Left colon (tissue), 2 donors: ENCODE results near the gene UPF1. TPM values are rescaled to one million over a fixed set of nuclear protein-coding genes. Genes with fewer than 3 reads are reported as not detected.
"Not testable (repeated sequence)": the region's sequence is repeated elsewhere in the genome, so short reads cannot be mapped to it uniquely, and the experiment has no call there.

Source experiments
- ATAC-seq: fragments of 200-7000 bp; cut with Tn5 transposase; one replicate; pipeline ENCODE4 v1.9.1; 2020; ENCODE audit warnings: mild to moderate bottlenecking, moderate library complexity
- DNase-seq, 2 donors: peaks; one replicate each; pipeline ENCODE4 v3.0.0-alpha.2; 2020
- intact Hi-C, 2 donors: fragments of 100-400 bp; cut with DNase I in 1 of 2; cut with micrococcal nuclease in 1 of 2; formaldehyde crosslinking; loops; one replicate each; pipeline versions ENCODE4 v1.11.2 to v1.14.0; 2022; cut with DNase I, micrococcal nuclease
- total RNA-seq, 2 donors: library from RNA; stranded (reverse); fragmentation: NEBNext Ultra II Directional; extraction: Animal tissue kit (Norgen Biotek cat#: 25700); gene quantifications; one replicate each; pipeline ENCODE4 v1.2.1, GENCODE V29; 2021
- donor health status: DM: no; HTN: no; CAD: no.
- donor health status: DM: yes; HTN: yes; CAD: no.

The UPF1 gene
- total RNA-seq, 2 donors from 2014 or later, result 67.6 to 81.8 TPM

GRCh38 chr19:18901491-18901890 is 69.7 kb downstream of the UPF1 start:
- intact Hi-C loops, result no loop called here
- no peak for ATAC-seq
- no peak for DNase-seq

DNA sequence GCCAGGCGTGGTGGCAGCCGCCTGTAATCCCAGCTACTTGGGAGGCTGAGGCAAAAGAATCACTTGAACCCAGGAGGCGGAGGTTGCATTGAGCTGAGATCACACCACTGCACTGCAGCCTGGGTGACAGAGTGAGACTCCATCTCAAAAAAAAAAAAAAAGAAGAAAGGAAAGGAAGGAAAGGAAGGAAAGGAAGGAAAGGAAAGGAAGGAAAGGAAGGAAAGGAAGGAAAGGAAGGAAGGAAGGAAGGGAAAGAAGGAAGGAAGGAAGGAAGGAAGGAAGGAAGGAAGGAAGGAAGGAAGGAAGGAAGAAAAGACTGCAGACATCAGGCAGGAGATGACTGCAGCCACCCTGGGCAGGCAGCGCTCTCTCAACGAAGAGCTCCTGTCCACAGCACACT is 70.8 kb downstream of the UPF1 start:
- intact Hi-C loops, DNase-seq, ATAC-seq: not testable (repeated sequence)

DNA sequence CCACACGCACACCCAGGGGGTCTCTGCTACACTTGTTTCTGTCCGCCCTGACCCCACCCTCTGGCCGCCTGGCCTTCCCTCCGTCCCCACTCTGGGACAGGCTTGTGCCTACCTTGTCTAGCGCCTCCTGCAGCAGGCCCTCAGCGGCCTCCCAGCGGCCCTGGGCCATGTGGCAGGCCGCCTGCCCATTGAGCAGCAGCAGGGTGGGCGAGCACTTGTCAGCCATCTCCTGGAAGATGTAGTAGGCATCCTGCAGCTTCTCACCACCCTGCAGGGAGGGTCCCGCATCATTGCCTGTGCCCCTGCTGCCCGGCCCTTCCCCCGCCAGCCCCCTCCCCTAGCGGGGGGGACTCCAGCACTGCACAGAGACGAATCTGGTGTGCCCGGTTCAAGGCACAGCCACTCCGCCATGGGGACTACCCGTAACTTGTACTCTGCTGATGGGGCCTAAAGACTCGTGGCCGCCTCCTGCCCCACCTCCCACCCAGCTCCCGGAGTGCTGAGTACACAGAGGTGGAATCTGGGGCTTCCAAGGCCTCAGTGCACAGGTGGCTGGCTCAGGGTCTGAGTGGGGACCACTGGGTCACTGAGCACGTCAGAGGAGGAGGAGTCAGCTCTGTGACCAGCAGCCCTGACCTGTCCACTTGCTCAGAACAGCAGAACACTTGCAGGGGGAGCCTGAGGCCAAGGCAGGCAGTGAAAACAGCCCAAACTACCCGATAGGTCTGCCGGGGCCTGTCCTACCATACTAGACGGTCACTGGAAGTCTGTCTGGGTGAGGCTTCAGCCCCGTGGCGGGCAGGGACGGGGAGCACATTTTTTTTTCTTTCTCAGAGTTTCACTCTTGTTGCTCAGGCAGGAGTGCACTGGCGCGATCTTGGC is 71.6 kb downstream of the UPF1 start:
- ATAC-seq (no peak), DNase-seq (no peak)
- intact Hi-C loops, result no loop called here

- intact Hi-C loops, result no loop called here
- no peak for ATAC-seq
- no peak for DNase-seq
These were observed 72.7 kb downstream of the UPF1 start for GRCh38 chr19:18904334-18905057.

- no peak for ATAC-seq
- intact Hi-C loops, result no loop called here
- no peak for DNase-seq
These were observed 73.3 kb downstream of the UPF1 start for GRCh38 chr19:18905058-18905456.

GRCh38 chr19:18905513-18906236 is 73.9 kb downstream of the UPF1 start:
- DNase-seq, result no peak
- intact Hi-C loops, result no loop called here
- no peak for ATAC-seq

DNA sequence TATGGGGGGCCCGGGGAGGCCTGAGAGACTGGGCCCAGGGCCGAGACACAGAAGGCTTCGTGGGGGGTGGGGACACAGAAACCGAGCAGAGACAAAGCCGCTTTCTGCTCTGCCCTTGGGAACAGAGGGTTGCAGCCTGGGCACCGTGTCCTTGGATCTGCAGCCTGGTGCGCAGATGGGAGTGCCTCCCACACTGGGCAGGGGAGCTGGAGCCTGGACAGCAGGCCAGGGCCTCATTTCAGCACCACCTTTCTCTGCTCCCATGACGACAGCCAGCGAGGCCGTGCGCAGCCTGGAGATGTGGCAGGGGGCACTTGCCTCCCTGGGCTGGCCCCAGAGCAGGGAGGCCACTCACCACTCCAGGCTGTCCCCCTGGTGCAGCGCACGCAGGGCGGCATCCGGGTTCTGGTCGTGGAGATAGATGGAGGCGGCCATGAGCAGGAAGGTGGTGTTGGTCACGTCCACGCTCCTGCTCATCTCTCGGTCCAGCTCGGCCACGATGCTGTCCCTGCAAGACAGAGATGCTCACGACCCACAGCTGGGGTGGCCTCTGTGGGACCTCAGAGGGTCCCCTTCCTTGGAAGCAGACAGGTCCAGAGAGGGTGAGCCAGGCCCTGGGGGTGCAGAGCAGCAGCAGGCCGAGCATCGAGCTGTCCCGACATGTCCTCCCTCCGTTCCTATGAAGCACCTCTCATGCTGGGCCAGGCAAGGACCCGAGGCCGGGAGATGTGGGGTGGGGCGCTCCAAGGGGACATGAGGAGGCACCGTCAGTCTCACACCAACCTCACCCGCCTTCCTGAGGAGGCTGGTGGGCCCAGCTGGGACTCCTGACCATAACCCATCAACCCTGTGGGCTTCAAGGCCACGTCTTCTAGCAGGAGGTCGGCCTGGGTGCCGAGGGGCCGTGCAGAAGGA is 75.1 kb downstream of the UPF1 start:
- intact Hi-C loops, result no loop called here
- DNase-seq, result no peak
- no peak for ATAC-seq

- no peak for ATAC-seq
- no peak for DNase-seq
- intact Hi-C loops, result no loop called here
These were observed 77.3 kb downstream of the UPF1 start for GRCh38 chr19:18908917-18909619.

- no peak for DNase-seq
- ATAC-seq, result no peak
- intact Hi-C loops, result no loop called here
These were observed 78.3 kb downstream of the UPF1 start for GRCh38 chr19:18910010-18910409.

DNA sequence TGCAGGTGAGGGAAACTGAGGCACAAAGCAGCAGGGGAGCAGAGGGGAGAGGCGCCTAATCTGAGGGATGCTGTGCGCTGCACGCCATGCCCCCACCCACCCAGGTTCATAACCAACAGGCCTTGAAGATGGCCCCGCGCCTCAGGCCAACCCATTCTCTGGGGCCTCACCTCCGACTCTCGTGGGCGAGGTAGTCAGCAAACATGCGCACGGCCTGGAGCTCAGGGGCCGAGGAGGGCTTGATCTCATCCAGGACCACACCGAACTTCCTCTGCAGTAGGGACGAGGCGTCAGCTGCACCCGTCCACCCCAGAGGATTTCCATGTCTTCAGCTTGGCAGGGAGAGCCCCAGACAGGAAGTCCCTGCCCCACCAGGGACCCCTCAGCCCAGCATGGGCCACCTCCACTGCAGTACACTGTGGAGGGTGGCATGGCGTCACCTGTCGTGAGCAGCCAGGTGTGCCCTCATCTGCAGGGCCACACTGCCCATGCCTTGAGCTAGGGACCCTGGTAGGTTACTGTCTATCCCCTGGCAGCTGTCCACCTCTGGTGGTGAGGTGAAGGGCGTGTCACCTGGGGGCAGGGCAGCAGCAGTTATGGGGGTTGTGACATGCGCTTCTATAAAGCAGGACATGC is 79.2 kb downstream of the UPF1 start:
- DNase-seq (no peak), ATAC-seq (no peak)
- intact Hi-C loops, result no loop called here

GRCh38 chr19:18912933-18913332 is 81.2 kb downstream of the UPF1 start:
- intact Hi-C loops, result no loop called here
- ATAC-seq (no peak), DNase-seq (no peak)

DNA sequence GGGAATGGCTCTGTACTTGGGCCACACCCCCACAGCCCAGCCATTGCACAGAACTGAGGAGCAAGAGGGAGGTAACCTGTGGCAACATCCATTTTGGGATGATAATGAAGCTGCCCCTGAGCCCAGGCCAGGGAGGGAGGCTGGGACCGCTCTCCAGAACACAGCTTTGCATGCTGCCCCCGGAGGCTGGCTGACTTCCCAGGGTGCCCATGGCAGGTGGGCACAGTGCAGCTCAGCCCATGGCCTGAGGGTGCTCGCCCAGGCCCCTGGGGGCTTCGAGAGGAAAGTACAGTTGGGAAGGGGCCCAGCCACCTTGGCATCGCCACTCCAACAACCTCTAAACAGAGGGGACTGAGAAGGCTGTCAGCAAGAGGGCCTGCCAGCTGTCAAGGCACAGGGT is 81.7 kb downstream of the UPF1 start:
- ATAC-seq (no peak), DNase-seq (no peak)
- intact Hi-C loops, result no loop called here

GRCh38 chr19:18915639-18916038 is 83.9 kb downstream of the UPF1 start:
- DNase-seq (peak in 1 of 2 donors; percentile 51), ATAC-seq (no peak)

DNA sequence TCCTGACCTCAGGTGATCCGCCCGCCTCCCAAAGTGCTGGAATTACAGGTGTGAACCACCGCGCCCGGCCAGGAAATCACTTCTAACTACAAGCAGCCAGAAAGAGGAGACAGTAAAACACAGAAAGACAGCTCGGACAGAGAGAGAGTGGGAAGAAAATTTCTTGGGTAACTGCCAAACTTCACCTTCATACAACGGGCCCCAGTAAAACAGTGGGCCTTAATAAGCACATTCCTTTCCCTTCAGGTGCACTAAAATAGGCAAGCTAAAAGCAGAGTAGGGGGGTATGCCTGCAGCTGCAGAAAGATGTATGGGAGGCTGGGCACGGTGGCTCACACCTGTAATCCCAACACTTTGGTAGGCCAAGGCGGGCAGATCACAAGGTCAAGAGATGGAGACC is 85.8 kb downstream of the UPF1 start:
- ATAC-seq, intact Hi-C loops, DNase-seq: not testable (repeated sequence)

More at GRCh38 chr19:18915639-18916038, 83.9 kb downstream of the UPF1 start:
- intact Hi-C loops, result no loop called here
